ENCODE measurements around the gene NDUFS6.

Gene NDUFS6

DNA sequence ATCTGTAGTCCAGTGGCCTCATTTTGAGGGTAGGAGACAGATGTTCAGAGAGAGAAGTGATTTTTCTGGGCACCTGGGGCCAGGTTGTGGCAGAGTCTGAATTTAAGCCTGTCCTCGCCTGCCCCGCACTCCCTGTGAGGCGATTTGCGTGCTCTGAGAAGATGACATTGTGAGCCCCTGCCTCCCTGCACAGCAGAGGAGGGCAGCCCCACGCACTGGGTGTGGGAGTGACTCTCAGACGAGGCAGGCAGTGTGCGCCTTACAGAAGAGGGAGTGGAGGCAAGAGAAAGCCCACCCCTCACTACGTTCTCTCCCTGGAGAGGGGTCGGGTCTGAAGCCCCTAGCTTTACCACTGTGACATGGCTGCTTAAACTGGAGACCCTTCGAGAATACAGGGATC, 45.8 kb downstream of the NDUFS6 start:
- DNase-seq (ENCODE audit: low read depth in 1 of 2, low spot score in 1 of 2) = no peak

DNA sequence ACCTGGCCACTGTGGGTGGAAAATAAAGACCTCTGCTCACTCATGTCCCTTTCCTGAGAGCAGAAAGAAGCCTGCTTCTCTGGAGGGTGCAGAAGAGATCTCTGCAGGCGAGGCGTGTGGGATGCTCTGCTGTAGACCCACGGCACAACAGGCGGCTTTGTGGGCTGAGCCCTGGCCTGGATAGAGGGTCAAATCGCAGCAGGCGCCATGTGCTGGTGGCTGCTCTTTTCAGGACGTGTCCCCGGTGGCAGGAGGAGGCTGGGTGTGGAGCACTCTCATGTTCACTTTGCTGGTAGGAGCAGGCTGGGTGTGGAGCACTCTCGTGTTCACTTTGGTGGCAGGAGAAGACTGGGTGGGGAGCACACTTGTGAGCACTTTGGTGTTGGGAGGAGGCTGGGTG, 46.4 kb downstream of the NDUFS6 start:
- no peak for DNase-seq (ENCODE audit: low read depth in 1 of 2, low spot score in 1 of 2)

DNA sequence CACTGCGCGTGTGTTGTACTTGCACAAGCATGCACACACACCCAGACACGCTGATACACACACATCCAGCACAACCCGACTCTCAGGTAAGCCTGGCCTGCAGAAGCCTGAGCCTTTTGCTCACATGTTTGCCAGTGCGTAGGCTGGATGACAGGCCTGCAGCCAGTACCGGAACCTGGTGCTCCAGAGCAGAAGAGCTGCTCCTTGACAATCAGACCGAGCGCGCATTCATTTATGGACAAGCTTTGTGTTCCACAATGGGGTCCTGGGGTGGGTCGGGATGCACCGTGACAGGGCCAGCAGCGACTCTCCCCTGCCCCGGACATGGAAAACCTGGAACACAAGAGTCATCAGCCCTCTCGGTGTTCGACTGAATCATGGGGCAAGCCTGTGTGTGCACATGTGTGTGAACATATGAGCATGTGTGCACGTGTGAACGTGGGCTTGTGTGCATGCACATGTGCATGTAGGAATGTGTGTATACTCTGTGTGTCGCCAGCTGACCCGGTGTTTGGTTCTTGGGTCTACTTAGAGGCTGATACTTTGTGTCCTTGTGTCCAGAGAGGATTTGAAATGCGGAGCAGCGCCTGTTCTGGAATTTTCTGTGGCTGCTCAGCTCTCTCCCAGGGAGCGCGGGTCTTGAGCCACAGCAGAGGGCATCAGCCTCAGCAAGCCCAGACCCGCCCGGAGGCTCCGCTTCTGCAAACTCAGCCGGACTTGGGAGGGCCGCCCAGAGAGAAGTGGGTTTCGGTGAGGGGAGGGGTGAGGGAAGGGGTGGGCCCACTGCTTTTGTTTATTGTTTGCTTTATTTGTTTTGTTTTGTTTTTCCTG, 49.3 kb downstream of the NDUFS6 start:
- no peak for DNase-seq (ENCODE audit: low read depth in 1 of 2, low spot score in 1 of 2)

DNA sequence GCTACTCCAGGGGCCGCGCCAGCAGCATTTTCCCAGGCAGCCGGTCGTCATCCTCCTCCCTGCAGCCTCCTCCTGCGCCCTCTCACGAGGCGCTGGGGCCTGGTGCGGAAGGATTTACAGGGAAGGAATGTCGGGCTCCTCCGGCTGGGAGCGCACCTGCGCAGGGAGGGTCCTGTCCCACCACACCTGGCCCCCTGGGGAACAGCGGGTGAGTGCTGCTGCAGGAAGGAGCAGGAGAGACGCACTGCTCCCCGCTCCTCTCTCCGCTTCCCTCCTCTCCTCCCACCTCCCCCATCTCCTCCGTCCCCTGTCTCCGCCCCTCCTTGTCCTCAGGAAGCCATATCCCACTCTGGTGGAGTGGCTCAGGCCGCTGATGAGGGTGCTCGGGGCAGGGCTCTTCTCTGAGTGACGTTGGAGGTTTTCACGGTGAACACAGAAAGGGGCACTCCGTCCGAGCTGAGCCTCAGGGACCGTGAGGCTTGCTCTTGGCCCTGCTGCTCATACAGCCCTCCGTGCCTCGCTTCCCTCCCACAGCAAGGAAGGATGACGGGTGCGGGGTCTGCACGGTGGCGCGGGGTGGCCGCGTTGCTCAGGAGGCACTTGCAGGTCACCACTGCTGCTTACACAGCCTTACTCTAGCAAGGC, 50.2 kb downstream of the NDUFS6 start:
- DNase-seq (ENCODE audit: low read depth in 1 of 2, low spot score in 1 of 2) = no peak

DNA sequence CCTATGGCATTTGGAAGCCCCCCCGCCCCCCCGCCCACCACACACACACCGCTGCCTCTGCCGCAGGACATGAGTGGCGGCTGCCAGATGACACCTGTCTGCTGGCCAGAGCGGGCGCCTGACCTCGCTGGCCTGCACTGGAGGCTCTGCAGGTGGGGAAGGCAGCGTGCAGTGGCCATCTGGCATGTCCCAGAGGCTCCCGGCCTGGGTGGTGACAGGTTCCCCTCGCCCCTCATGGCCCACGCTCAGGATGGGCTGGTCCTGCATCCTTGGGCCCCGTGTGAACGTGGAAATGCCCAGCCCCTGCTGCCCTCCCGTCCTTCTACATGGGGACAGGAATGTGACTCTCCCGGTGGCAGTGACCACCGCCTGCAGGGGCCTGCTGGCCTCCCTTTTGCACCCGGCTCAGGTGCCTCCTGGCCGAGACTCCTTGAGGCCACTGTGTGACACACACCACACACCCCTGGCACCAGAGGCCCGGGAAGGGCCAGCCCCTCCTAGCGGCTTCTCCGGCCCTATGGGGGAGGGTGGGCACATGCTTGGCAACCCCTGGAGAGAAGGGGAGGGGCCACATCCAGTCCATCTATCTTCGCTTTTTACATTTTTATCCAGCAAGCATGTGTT, 51.2 kb downstream of the NDUFS6 start:
- DNase-seq (ENCODE audit: low read depth in 1 of 2, low spot score in 1 of 2) = no peak

DNA sequence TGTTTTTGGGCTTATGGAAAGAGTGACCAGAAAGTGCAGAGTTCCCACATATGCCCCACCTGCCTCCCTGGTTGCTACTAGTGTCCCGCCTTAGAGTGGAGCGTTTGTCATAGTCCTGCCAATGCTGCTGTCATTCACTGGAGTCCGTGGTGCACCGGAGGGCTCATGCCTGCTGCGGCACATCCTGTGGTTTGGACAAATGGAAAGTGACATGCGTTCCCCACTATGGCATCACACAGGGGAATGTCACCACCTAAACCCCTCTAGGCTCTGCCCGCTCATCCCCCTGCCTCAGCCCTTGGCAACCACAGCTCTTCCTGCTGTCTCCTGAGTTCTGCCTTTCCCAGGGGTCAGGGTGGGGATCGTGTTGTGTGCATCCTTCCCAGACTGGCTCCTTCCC, 52.3 kb downstream of the NDUFS6 start:
- no peak for DNase-seq (ENCODE audit: low read depth in 1 of 2, low spot score in 1 of 2)

DNA sequence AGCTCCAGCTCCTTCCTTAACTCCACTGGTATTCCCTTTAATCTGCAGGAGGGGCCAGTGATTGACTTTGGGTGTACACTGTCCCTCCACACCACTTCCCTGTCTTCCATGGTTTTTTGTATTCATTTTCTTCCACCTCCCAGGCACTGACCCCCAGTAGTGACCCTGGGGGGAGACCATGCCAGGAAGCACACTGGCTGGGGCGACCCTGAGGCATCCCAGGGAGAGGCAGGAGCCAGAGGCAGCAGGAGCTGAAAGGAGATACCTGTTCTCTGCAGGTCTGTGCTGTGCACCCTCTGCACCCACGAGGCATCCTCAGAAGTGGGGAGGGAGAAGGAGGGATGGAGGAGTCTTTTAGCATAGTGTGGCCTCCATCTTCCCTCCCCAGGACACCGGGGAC, 53.9 kb downstream of the NDUFS6 start:
- no peak for DNase-seq (ENCODE audit: low read depth in 1 of 2, low spot score in 1 of 2)

DNA sequence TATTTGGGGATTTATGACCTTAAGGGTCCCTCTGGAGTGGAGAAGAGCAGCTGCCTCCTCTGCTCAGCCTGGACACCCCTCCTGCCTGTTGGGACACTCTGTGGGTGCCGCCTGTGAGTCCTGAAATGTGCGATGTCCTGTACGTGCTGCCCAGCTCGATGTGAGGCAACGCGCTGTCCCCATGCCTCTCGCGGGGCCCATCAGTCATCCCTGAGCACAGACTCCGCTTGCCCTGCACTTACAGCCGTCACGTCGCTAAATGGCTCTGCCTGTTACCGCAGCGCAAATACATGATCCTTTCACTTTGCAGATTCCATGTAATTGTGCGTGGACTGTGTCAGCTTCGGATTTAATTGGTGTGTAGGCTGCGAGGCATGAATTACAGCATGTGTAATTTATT, 54.4 kb downstream of the NDUFS6 start:
- no peak for DNase-seq (ENCODE audit: low read depth in 1 of 2, low spot score in 1 of 2)

DNA sequence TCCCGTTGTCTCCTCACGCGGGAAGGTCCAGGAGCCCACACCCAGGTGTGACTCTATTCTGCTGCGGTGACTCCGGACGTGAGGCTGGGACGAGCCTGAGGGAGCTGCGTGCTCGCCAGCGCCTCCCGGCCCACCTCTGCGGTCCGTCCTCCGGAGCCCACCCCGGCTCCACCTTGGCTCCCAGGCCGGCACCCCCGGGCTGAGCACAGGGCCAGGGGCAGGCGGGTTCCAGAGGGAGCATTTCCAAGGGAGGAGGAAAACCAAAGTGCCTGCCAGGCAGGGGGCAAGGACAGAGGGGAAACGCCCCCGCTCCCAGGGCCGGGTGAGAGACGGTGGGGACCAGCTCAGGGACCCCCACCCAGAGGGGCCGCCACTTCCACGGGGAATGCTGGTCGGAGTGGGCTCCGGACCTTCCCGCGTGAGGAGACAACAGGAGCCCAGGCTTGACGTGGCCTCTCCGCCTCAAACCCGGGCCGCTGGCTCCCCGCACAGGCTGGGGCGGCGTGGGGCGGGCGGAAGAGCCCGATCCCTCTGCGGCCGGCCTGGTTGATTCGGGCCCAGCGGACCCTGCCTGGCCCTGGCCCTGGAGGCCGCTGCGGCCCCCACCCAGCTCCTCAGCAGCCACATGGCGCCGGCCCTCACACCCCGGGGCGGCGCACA, 55.5 kb downstream of the NDUFS6 start:
- DNase-seq (ENCODE audit: low read depth in 1 of 2, low spot score in 1 of 2) = no peak

DNA sequence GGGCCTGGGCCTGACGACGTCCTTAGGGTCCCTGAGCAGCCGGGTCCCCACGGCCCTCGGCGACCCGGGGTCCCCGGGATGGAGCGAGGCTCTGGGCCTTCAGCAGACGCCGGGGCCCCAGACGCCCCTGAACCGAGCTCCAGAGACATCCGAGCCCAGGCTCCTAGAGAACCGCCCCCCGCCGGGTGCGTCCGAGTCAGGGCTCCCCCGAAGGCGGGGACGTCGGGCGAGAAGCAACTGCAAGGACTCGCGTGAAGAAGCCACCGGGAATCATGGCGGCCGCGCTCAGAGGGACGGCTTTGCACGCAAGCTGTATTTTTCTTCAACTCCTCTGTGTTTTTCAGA, 56.0 kb downstream of the NDUFS6 start:
- no peak for DNase-seq (ENCODE audit: low read depth in 1 of 2, low spot score in 1 of 2)

DNA sequence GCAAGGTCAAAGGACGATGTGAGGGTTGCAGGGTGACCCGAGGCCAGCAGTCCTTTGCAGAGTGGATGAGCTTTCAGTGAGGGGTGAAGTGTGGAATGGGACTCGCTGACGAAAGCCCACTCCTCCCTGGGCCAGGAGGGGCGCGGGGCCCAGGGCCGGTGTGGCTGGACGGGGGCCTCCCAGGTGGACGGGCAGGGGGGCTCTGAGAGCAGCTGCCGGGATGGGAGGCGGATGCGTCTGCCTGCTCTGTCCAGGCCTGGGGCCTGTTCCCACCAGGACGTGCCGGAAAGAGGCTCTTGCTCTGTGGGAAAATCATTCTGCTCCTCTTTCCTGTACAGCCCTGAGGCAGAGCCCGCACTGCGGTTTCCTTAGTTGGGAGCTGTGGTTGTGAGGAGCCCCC, 57.2 kb downstream of the NDUFS6 start:
- DNase-seq (ENCODE audit: low read depth in 1 of 2, low spot score in 1 of 2) = no peak

DNA sequence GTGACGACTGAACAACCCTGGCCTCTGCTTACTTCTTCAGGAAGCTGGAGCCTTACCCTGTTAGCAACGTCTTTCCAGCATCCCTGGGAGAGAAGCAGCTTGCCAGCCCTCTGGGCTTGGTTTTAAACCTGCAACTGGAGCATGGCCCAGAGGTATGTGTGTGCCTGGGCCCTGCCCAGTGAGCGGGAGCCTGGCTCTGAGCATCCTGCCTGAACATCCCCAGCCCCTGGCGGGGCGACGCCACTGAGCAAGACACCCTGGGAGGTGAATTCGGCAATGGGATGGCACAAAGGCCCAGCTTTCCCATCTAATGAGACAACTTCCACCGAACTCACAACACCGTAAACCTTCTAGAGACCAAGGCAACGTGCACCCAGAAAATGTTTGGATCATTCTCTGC, 57.9 kb downstream of the NDUFS6 start:
- DNase-seq (ENCODE audit: low read depth in 1 of 2, low spot score in 1 of 2) = no peak

DNA sequence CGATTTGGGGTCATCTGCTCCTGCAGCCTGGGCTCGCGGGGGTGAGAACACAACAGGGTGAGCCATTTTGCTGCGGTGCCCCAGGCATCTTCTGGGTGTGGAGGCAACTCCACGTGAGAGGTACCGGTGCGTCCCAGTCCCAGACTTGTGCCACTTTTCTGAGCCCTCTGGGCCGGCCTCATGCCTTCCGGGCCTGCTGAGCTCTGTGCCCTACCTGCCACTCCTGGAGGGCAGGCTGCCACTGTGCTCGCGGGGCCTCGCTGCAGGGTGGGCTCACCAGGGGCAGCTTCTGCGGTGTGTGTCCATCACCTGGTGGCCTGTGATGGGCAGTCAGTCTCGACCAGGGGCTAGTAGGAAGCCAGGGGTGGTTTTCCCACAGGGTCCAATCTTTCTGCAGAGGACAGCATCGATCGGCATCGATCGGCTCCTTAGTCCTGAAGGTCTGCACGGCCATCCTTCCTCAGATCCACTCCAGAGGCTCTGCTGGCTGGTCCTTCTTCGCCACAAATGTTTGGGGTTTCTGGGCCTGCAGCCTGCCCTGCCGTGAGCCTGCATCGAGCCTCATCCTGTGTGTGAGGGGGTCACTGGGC, 58.9 kb downstream of the NDUFS6 start:
- DNase-seq (ENCODE audit: low read depth in 1 of 2, low spot score in 1 of 2) = no peak

DNA sequence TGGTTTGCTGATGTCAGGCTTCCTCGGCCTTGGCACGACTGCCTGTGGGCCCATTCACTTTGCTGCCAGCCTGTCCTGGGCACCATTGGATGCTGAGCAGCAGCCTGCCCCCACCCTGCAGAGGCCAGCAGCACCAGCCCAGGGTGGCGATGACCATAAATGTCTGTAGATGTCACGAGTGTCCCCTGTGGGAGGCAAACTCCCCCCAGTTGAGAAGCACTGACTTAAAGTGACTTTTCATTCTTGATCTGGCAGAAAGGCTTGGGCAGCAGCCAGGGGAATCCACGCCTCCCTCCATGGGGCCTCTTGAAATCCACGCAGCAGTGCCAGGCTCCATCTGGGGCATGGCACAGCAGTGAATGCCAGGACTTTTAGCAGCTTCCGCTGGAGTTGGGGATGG, 59.7 kb downstream of the NDUFS6 start:
- DNase-seq (ENCODE audit: low read depth in 1 of 2, low spot score in 1 of 2) = no peak

DNA sequence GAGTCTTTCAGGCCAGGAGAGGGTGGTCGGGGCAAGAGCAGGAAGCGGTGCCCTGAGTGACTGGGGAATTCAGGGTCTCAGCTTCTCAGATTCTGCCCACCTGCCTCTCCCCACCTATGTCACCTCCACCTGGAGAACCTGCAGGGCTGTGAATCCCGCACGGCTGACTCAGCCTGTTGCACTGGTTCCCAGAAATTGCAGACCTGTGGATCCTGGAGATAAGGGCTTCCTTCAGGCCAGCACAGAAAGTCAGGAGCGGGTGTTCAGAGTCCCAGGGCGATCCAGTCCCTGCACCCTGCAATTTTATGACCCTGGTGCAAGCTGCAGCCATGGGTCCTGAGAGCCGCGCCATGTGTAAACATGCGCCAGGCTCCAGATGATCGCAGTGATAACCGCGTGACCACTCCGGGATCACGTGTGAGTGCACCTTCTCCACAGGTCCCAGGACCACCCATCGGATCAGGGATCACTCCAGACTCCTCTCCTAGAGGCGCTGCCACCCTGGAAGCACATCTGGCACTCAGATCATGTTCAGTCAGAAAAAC, 63.8 kb downstream of the NDUFS6 start:
- no peak for DNase-seq (ENCODE audit: low read depth in 1 of 2, low spot score in 1 of 2)

DNA sequence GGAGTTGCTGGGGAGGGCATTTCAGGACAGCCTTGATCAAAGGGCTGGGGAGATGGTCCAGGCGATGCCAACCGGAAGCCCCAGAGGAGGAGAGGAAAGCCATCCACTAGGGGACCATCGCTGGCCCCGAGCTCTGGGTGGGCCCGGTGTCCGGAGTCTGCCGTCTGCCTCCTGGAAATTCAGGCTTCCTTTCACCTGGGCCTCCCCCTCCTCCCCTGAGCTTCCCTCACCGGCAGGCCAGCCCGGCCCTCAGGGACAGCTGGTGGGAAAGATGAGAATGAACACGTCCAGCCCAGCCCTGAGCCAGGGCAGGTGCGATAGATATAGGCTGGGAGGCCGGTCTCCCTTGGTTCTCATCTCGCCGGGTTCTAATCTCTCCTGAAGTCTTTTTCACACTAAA, 64.3 kb downstream of the NDUFS6 start:
- no peak for DNase-seq (ENCODE audit: low read depth in 1 of 2, low spot score in 1 of 2)
